ENCODE measurements around the gene ZSWIM7.

DNA sequence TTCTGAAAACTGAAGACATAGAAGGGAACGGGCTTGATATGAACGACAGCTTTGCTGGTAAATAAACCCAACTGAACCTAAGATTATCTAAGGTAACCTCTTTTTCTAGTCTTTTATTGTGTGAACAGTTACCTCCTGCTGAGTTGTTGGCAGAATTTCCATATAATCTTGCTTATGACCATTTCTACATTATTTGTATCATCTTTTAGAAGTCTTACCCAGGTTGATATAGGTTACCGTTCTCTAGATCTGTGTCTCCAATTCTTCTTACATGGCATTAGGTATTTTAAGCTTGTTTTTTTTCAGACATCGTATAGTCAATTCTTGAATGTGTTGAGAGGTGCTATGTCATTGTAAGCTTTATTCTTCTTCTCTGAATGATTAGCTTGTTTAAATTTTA lies 24.4 kb upstream of the ZSWIM7 start:
- no peak for TF ChIP-seq EZH2 (IDR thresholded peaks at IDR 0.05; ENCODE audit: insufficient read depth, poor library complexity, severe bottlenecking)
- TF ChIP-seq EZH2phosphoT487 (IDR thresholded peaks at IDR 0.05; ENCODE audit: insufficient read depth, low read depth) = no peak
